ENCODE data around the gene ZNF266.
A peak's percentile ranks its signal among the peaks of the same experiment; 100 is the strongest.

Gene ZNF266

GRCh38 chr19:9435279-9436268, at the start of gene ZNF266:
ZNF266 (minus strand) TSS chr19:9435573; CDS start chr19:9420089, 15,484 bp downstream.
- Histone ChIP-seq H3K36me3 (ENCODE audit: low read depth) (peaks cover 27% of the 10 kb centered on the region), H3K27me3 (ENCODE audit: insufficient read depth, poor library complexity, severe bottlenecking) (no peaks in the 10 kb centered on the region), H3K9me3 (ENCODE audit: severe bottlenecking) (peaks cover 7% of the 10 kb centered on the region), H3K4me1 (ENCODE audit: insufficient read depth, poor library complexity, severe bottlenecking) (peaks cover 6% of the 10 kb centered on the region), H3K27ac (ENCODE audit: poor library complexity, severe bottlenecking) (peak within 1 kb of the TSS; percentile 52), H3K4me3 (ENCODE audit: severe bottlenecking) (peak within 1 kb of the TSS; percentile 79)
- ATAC-seq (ENCODE audit: low read depth) (peak; percentile 94), DNase-seq (ENCODE audit: low spot score) (peak; percentile 88)
- TF ChIP-seq CTCF (IDR thresholded peaks at IDR 0.05; ENCODE audit: poor library complexity, severe bottlenecking), result peak; percentile 45

GRCh38 chr19:9485140-9485539, 49.8 kb upstream of the ZNF266 start:
- TF ChIP-seq CTCF (IDR thresholded peaks at IDR 0.05; ENCODE audit: poor library complexity, severe bottlenecking), result no peak
- H3K4me3 ChIP-seq (ENCODE audit: severe bottlenecking), result no peak overlapping the region
- no peak for ATAC-seq (ENCODE audit: low read depth)
- DNase-seq (ENCODE audit: low spot score), result no peak
- H3K27ac ChIP-seq (ENCODE audit: poor library complexity, severe bottlenecking), result no peak overlapping the region
- H3K36me3 ChIP-seq (ENCODE audit: low read depth), result no peaks in the 10 kb centered on the region
- no peaks in the 10 kb centered on the region for H3K4me1 ChIP-seq (ENCODE audit: insufficient read depth, poor library complexity, severe bottlenecking)
- H3K9me3 ChIP-seq (ENCODE audit: severe bottlenecking), result peaks cover 20% of the 10 kb centered on the region
- H3K27me3 ChIP-seq (ENCODE audit: insufficient read depth, poor library complexity, severe bottlenecking), result no peaks in the 10 kb centered on the region

DNA sequence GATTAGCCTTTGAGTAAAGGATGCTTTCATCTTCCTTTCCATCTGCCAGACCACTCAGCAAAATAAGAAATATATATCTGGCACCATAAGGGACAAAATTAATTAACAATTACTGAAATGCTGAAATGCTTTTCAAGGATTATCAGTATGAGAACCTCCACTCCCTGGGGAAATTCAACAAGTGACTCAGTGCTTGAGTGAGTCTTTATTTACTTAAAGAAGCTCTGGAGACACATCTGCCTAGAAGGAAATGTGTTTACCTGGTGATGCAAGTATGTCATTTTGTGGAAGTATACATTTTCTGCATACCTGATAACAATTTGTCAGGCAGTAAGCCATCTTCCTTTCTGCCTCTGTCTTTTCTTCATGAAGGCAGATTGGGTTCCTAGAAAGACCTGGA, 39.6 kb upstream of the ZNF266 start:
- Histone ChIP-seq H3K36me3 (ENCODE audit: low read depth) (no peaks in the 10 kb centered on the region), H3K9me3 (ENCODE audit: severe bottlenecking) (peaks cover 2% of the 10 kb centered on the region), H3K27ac (ENCODE audit: poor library complexity, severe bottlenecking) (no peak overlapping the region), H3K27me3 (ENCODE audit: insufficient read depth, poor library complexity, severe bottlenecking) (no peaks in the 10 kb centered on the region), H3K4me1 (ENCODE audit: insufficient read depth, poor library complexity, severe bottlenecking) (no peaks in the 10 kb centered on the region), H3K4me3 (ENCODE audit: severe bottlenecking) (no peak overlapping the region)
- no peak for DNase-seq (ENCODE audit: low spot score)
- no peak for TF ChIP-seq CTCF (IDR thresholded peaks at IDR 0.05; ENCODE audit: poor library complexity, severe bottlenecking)
- 0 out of 3 replicates have a peak, but pooled peaks have one; percentile 21 for ATAC-seq (ENCODE audit: low read depth)

DNA sequence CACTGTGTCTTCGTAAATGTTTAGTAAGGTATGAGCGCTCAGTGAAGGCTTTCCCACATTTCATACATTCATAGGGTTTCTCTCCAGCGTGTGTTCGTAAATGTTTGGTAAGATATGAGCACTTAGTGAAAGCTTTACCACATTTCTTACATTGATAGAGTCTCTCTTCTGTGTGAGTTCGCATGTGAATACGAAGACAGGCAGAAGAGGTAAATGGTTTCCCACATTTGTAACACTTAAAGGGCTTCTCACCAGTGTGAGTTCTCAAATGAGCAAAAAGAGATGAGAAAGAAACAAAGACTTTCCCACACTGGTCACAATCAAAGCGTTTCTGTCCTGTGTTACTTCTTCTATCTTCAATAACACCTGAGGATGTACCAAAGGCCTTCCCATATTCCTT, 31.8 kb upstream of the ZNF266 start:
- Histone ChIP-seq H3K9me3 (ENCODE audit: severe bottlenecking) (peaks cover 3% of the 10 kb centered on the region), H3K4me1 (ENCODE audit: insufficient read depth, poor library complexity, severe bottlenecking) (no peaks in the 10 kb centered on the region), H3K4me3 (ENCODE audit: severe bottlenecking) (no peak overlapping the region), H3K27ac (ENCODE audit: poor library complexity, severe bottlenecking) (no peak overlapping the region), H3K27me3 (ENCODE audit: insufficient read depth, poor library complexity, severe bottlenecking) (no peaks in the 10 kb centered on the region), H3K36me3 (ENCODE audit: low read depth) (no peaks in the 10 kb centered on the region)
- no peak for DNase-seq (ENCODE audit: low spot score)
- TF ChIP-seq CTCF (IDR thresholded peaks at IDR 0.05; ENCODE audit: poor library complexity, severe bottlenecking), result no peak
- ATAC-seq (ENCODE audit: low read depth), result no peak

DNA sequence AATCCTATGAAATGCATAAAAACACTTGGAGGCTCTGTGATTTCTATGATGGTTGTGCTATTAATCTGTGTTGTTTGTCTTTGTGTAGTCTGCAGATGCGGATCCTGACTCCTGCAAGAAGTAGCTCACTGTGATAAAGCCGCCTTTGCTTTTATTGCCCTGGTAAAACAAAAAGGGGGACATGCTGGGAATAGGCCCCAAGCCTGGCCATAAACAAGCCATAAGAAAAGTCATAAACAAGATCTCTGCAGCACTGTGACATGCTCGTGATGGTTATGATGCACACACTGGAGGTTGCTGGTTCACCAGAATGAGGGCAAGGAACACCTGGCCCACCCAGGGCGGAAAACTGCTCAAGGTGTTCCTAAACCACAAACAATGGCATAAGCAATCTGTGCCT, 26.6 kb upstream of the ZNF266 start:
- TF ChIP-seq CTCF (IDR thresholded peaks at IDR 0.05; ENCODE audit: poor library complexity, severe bottlenecking), result no peak
- H3K4me3 ChIP-seq (ENCODE audit: severe bottlenecking), result no peak overlapping the region
- no peaks in the 10 kb centered on the region for H3K9me3 ChIP-seq (ENCODE audit: severe bottlenecking)
- no peaks in the 10 kb centered on the region for H3K27me3 ChIP-seq (ENCODE audit: insufficient read depth, poor library complexity, severe bottlenecking)
- H3K27ac ChIP-seq (ENCODE audit: poor library complexity, severe bottlenecking), result no peak overlapping the region
- no peak for ATAC-seq (ENCODE audit: low read depth)
- H3K4me1 ChIP-seq (ENCODE audit: insufficient read depth, poor library complexity, severe bottlenecking), result no peaks in the 10 kb centered on the region
- no peaks in the 10 kb centered on the region for H3K36me3 ChIP-seq (ENCODE audit: low read depth)
- DNase-seq (ENCODE audit: low spot score), result no peak
